ENCODE results near the gene KCNIP1.

DNA sequence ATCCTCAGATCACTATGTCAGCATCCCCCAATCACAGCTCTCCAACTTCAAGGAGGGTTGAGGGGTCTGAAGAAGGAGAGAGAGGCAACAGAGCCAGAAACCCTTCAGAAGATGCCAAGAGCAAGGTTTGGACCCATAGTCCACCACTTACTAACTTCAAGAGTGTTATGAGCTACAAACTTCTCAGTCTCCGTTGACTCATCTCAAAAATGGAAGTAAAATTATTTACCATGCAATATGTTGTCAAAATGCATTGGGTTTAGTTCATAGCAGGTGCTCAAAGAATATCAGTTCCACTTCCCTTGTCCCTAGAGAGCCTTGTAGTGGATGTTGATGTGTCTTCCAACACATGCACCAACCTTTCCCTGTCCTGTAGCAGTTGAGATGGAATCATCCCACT lies 116.0 kb downstream of the KCNIP1 start:
- TF ChIP-seq EZH2 (IDR thresholded peaks at IDR 0.05) (no peak), ZFX (IDR thresholded peaks at IDR 0.05) (no peak), RAD21 (IDR thresholded peaks at IDR 0.05; ENCODE audit: low read depth) (no peak), ZNF274 (IDR thresholded peaks at IDR 0.05; ENCODE audit: low read depth, low read length) (no peak), SIN3A (IDR thresholded peaks at IDR 0.05; ENCODE audit: low read depth) (no peak)
- TF ChIP-seq, protein P1, sequence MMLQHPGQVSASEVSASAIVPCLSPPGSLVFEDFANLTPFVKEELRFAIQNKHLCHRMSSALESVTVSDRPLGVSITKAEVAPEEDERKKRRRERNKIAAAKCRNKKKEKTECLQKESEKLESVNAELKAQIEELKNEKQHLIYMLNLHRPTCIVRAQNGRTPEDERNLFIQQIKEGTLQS (IDR thresholded peaks at IDR 0.05) = no peak
- TF ChIP-seq, protein P2, sequence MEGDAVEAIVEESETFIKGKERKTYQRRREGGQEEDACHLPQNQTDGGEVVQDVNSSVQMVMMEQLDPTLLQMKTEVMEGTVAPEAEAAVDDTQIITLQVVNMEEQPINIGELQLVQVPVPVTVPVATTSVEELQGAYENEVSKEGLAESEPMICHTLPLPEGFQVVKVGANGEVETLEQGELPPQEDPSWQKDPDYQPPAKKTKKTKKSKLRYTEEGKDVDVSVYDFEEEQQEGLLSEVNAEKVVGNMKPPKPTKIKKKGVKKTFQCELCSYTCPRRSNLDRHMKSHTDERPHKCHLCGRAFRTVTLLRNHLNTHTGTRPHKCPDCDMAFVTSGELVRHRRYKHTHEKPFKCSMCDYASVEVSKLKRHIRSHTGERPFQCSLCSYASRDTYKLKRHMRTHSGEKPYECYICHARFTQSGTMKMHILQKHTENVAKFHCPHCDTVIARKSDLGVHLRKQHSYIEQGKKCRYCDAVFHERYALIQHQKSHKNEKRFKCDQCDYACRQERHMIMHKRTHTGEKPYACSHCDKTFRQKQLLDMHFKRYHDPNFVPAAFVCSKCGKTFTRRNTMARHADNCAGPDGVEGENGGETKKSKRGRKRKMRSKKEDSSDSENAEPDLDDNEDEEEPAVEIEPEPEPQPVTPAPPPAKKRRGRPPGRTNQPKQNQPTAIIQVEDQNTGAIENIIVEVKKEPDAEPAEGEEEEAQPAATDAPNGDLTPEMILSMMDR (IDR thresholded peaks at IDR 0.05 in 2 of 3, conservative IDR thresholded peaks at IDR 0.05 in 1 of 3; ENCODE audit: borderline replicate concordance in 1 of 3, insufficient read depth in 1 of 3, low read depth in 2 of 3, low read length in 2 of 3) = no peak
